IPS-18c (cell line): ENCODE data around the gene NXT1.

ENCODE experiments used
- H3K4me3 ChIP-seq: 2 replicates; pipeline ENCODE4 v1.7.0; 2013; ENCODE audit warnings: low read depth, mild to moderate bottlenecking, low read length, moderate library complexity; ENCODE audit not compliant: insufficient read depth
- H3K9me3 ChIP-seq: one replicate; pipeline ENCODE4 v1.6.1; 2013; ENCODE audit warnings: mild to moderate bottlenecking, low read length, moderate library complexity; ENCODE audit not compliant: control insufficient read depth, insufficient read depth

NXT1 gene

GRCh38 chr20:23349338-23350195 lies 1.0 kb upstream of the NXT1 start:
- Histone ChIP-seq H3K9me3 (peaks cover 2% of the 10 kb centered on the region), H3K4me3 (peak overlapping the region; percentile 89)

DNA sequence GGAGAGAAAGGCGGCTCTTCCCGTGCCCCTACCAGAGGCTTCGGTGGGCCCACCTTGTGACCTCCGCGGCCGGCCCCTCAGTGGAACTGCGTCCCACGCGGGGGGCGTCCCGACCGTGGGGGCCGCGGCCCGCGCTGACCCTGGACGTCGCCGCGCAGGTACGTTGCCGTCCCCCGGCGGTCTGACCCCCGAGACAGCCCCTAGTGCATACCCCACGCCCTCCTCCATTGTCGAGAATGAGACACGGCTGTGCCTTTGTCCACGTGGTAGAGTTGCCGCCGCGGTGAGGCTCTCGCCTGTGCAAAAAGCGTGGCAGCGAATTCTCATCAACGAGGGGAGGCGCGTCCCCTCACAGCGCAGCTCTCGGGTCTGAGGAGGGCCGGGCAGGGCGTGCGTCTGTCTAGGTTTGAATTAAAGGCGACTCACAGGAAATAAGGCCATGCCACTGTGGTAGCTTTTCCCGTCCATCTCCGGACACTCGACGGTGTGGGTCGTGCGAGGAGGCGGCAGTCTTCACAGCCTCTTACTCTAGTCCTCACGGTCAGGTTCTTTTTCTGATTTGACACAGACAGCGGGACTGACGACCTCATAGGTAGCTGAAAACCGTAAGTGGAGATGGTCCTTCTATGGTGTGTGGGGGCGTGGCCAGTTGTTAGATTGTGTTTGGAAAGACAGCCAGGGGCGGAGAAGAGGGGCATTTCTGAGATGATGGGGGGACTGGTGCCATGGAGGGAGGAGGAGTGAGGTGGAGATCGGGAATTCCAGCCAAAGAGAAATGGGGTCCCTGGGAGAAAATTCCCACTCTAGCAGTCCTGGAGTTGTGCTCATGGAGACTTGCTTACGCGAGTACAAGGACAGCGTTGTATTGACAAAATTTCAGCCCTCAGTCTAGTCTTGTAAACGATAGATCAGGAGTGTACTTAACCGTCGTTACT lies 580 bp downstream of the NXT1 start:
- H3K9me3 ChIP-seq: peaks cover 2% of the 10 kb centered on the region
- H3K4me3 ChIP-seq: peak overlapping the region; percentile 89

DNA sequence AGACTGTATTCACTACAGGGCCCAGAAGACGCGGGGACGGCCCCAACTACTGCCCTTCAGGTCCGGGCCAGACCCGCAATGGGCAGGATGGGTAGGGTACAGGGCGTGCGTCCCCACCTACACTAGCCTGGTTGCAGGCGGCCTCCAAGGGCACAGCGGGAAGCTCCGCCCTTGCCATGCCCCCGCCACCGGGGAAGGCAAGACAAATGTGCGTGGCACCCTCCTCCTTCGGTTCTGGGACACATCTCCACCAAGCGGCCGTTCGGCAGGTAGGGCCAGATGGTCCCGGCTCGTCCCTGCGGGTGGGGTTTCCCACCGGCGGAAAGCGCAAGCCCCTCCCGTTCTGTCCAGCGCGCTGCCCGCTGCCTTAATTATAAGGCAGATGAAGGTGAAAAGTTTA lies 5.6 kb downstream of the NXT1 start:
- no peak overlapping the region; the same call in 1 of the 2 replicates for H3K4me3 ChIP-seq
- H3K9me3 ChIP-seq: no peaks in the 10 kb centered on the region

GRCh38 chr20:23357767-23358562 lies 7.4 kb downstream of the NXT1 start:
- peak overlapping the region; percentile 84 for H3K4me3 ChIP-seq
- no peaks in the 10 kb centered on the region for H3K9me3 ChIP-seq

- Histone ChIP-seq H3K9me3 (no peaks in the 10 kb centered on the region), H3K4me3 (peak overlapping the region; percentile 36; the same call in 1 of the 2 replicates)
Observed at GRCh38 chr20:23358563-23358906, 7.9 kb downstream of the NXT1 start.

- Histone ChIP-seq H3K9me3 (no peaks in the 10 kb centered on the region), H3K4me3 (no peak overlapping the region)
Observed at GRCh38 chr20:23358923-23359593, 8.5 kb downstream of the NXT1 start.

DNA sequence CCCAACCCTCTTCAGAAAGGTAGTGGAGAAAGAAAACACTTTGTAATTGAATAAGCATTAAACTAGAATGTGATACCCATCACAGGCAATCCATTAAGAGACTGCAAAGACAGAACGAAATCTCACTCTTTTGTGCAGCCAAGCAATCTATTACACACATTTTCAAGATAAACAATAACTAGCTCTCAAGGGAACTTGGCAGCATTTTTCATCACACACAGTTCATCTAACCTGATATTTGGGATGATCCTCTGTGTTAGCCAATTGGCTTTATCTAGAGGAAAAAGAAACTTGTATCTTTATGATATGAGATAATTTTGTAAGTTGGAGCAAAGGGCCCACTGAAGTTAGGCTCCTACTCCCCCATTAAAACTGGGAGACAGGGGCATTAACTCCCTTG lies 9.9 kb downstream of the NXT1 start:
- no peak overlapping the region for H3K4me3 ChIP-seq

GRCh38 chr20:23361119-23361475 lies 10.5 kb downstream of the NXT1 start:
- Histone ChIP-seq H3K4me3 (peak overlapping the region; percentile 89), H3K9me3 (no peaks in the 10 kb centered on the region)

More for the DNA sequence above, 9.9 kb downstream of the NXT1 start:
- H3K9me3 ChIP-seq: no peaks in the 10 kb centered on the region

DNA sequence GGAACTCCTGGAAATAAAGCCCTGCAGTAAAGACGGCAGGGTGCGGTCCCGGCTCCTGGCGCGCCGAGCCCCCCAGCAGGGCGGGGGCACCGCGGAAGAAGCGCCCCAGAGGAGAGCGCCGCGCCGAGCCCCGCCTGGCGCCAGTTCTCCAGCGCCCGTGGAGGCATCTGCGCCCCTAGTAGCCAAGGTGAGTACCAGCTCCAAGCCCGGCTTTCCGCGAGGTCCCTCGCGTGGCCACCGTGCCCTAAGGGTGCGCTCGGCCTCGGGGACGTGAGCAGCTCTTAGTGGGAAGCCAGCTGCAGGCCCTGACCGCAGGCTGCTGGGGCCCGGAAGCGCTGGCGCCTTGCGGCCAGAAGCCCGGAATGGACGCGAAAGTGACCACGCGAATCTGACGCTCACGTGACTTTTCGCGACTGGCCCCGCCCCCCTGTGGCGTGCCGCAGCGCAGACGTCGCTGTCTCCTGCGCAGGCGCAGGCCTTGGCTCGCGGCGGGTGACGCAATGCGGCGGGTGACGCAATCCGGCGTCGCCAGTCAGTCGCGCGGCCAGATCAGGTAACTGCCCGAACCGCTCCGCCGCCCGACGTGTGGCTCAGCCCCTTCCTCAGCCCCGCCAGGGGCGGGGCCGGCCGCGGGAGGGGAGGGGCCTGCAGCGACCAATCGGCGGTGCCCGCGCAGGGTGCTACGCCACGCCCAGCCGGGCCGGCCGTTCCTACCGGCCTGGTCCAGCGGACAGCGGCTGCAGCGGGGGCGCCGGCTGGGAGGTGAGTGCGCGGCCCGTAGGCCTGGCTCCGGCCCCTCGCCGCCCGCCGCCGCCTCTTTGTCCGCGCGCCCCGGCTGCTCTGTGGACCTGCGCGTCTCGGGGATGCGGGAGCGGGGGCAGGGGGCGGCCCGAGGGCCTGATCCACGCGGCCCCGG lies 11.1 kb downstream of the NXT1 start, which contains the start of gene GZF1:
Gene GZF1 (plus strand): TSS at position 707 of the 916 bp plus-strand sequence. CDS start 2,202 bp downstream, outside the sequence.
- Histone ChIP-seq H3K4me3 (peak within 1 kb of the TSS; percentile 89), H3K9me3 (no peaks in the 10 kb centered on the region)

GRCh38 chr20:23362392-23363256 lies 12.0 kb downstream of the NXT1 start:
- H3K9me3 ChIP-seq: no peaks in the 10 kb centered on the region

GRCh38 chr20:23363257-23363649 lies 12.7 kb downstream of the NXT1 start:
- H3K9me3 ChIP-seq: no peaks in the 10 kb centered on the region
- peak overlapping the region; percentile 78 for H3K4me3 ChIP-seq

More at GRCh38 chr20:23362392-23363256, 12.0 kb downstream of the NXT1 start:
- peak overlapping the region; percentile 78 for H3K4me3 ChIP-seq

DNA sequence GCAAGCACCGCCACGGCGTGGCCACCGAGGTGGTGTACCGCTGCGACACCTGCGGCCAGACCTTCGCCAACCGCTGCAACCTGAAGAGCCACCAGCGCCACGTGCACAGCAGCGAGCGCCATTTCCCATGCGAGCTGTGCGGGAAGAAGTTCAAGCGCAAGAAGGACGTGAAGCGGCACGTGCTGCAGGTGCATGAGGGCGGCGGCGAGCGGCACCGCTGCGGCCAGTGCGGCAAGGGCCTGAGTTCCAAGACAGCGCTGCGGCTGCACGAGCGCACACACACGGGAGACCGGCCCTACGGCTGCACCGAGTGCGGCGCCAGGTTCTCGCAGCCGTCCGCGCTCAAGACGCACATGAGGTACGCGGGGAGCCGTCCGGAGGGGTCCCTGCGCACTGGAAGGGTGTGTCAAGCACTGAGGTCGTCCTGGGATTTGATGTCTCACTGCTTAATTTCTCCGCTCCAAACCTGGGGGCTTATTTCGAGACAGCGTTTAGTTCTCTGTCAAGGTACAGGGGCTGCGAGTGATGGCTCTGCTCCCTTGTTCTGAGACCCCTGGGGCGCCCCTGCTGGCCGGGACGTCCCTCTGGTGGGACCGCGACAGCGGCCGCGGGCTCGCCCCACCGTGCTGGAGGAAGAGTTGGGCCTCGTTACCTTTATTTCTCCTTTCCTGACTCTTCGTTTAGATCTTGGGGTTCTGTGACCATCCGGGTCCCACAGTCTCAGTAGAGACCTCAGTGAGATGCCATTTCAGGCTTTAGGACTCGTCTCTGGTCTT lies 15.0 kb downstream of the NXT1 start:
- Histone ChIP-seq H3K9me3 (no peaks in the 10 kb centered on the region), H3K4me3 (no peak overlapping the region)

DNA sequence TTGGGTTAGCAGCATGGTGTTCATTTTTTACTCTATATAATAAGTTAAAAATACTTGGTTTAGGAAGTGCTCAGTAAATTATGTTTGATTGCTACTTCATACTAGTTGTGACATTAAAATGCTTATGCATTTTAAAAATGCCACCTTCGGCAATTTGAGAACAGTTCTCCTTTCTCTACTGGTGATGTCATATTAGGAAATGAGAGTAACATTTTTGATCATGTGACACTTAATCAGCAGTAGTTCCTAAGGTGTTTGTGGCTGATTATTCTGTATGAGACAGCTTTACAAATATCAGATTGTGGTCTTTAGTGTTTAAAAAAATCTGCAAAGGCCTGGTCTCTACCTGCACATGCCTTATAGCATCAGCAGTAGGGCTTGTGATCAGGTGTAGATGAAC lies 15.8 kb downstream of the NXT1 start:
- no peak overlapping the region for H3K4me3 ChIP-seq

DNA sequence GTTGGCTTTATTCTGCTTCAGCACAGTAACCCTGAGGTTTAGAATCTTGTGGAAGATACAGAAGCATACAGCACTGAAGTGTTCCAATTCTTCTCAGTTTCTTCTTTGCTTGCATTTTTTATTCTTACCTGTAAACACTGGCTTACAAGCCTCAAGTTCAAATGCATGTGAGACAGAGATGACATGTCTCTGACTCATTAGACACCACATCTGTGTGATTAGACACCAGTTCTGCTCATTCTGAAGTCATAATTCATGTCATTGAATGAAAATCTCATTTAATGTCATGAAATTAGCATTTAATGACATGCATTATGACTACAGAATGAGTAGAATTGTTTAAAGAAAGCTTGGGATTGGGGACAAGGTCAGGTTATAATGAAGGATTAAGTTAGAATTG lies 17.2 kb downstream of the NXT1 start:
- Histone ChIP-seq H3K9me3 (no peaks in the 10 kb centered on the region), H3K4me3 (no peak overlapping the region)

More for the DNA sequence above, 15.8 kb downstream of the NXT1 start:
- no peaks in the 10 kb centered on the region for H3K9me3 ChIP-seq
